ENCODE data around the gene TPP2. TPM values are rescaled to one million over a fixed set of nuclear protein-coding genes. Genes with fewer than 3 reads are reported as not detected.

The TPP2 gene
- total RNA-seq, result 43.8 and 60.0 TPM in 2 replicates

DNA sequence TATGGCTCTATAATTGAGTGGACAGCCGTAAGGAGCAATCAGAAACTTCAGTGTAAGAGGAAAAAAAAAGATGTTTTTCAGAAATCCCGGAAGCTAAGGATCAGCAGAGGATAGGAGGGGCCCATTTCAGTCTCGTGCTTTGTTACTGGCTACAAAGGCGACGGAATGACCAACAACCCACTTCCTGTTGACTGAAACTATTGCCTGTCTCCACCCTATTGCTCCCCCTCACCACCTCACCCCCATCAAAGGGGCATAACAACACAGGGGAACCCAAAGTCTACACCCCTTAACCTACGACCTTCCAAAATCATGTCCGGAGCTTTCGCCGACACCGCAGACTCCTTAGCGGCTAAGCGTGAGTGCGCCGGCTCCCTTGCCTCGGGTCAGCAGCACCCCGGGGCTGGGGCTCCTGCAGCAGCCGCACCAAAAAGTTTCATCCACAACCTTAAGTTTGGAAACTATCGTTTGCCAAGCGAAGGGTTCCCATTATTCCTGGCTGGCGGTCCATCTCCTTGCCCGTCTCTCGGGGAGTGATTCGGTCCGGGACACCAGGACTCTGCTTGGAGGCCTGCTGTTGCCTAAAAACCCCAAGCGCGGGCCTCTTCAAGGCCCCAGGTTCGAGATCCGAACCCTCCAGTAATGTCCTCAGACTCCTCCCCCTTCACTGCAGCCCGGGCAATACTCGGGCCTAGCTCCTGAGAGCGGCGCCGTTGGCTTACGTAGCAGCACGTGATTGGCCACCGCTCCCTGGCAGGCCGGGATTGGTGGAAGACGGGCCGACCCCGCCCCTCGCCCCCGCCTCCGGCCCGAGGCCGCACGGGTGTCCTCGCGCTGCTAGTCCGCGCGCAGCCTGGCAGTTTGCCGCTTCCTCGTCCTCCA is at the start of gene TPP2:
Gene TPP2 (plus strand): TSS at position 840 of the 882 bp plus-strand sequence. CDS start 53 bp downstream, outside the sequence.
- peak within 1 kb of the TSS; percentile 86 for H3K4me3 ChIP-seq (ENCODE audit: low read depth, low read length)
- no peak for TF ChIP-seq CTCF (IDR thresholded peaks at IDR 0.05; ENCODE audit: insufficient read depth, low read depth, low read length)
- peak; percentile 99 for DNase-seq (ENCODE audit: low read depth)

DNA sequence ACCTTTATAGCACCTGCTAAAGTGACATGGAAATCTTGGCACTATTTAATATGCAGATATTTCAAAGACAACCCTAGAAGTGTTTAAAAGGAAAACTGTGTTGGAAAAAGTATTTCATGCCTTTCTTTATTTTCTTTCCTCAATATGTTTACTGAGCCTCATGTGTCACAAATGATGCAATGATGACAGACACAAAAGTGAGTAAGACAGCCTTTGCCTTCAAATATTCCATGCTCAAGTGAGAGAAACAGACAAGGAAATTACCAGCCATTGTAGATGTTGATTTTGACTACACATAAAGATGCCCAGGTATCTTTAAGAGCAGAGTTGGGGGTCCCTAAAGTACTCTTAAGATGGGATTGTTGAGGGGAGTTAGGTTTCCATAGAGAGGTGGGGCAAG is 48.0 kb upstream of the TPP2 start:
- TF ChIP-seq CTCF (IDR thresholded peaks at IDR 0.05; ENCODE audit: insufficient read depth, low read depth, low read length), result no peak
- no peak overlapping the region for H3K4me3 ChIP-seq (ENCODE audit: low read depth, low read length)
- DNase-seq (ENCODE audit: low read depth), result no peak

GRCh38 chr13:102550507-102550906 is 46.3 kb upstream of the TPP2 start:
- no peak overlapping the region for H3K4me3 ChIP-seq (ENCODE audit: low read depth, low read length)
- no peak for TF ChIP-seq CTCF (IDR thresholded peaks at IDR 0.05; ENCODE audit: insufficient read depth, low read depth, low read length)
- DNase-seq (ENCODE audit: low read depth), result no peak

GRCh38 chr13:102555914-102556553 is 40.8 kb upstream of the TPP2 start:
- TF ChIP-seq CTCF (IDR thresholded peaks at IDR 0.05; ENCODE audit: insufficient read depth, low read depth, low read length), result peak; percentile 45
- peak; percentile 40 for DNase-seq (ENCODE audit: low read depth)
- no peak overlapping the region for H3K4me3 ChIP-seq (ENCODE audit: low read depth, low read length)

DNA sequence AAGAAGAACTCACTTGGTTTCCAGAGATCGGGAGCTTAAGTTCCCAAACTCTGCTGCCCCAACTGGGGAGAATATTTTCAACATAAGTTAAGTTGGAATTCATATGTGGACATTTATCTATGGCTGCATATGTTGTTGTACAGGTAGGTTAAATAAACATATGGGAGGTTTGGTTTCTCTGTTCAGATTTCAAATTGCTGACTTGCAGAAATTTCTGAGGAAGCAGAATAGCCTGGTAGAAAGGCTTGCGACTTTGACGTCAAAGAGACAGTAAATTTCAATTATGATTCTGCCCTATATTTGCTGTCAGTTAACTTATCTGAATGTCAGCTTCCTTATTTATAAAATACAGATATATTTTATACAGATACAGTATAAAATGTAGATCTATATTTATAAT is 40.0 kb upstream of the TPP2 start:
- no peak overlapping the region for H3K4me3 ChIP-seq (ENCODE audit: low read depth, low read length)
- no peak for DNase-seq (ENCODE audit: low read depth)
- no peak for TF ChIP-seq CTCF (IDR thresholded peaks at IDR 0.05; ENCODE audit: insufficient read depth, low read depth, low read length)

DNA sequence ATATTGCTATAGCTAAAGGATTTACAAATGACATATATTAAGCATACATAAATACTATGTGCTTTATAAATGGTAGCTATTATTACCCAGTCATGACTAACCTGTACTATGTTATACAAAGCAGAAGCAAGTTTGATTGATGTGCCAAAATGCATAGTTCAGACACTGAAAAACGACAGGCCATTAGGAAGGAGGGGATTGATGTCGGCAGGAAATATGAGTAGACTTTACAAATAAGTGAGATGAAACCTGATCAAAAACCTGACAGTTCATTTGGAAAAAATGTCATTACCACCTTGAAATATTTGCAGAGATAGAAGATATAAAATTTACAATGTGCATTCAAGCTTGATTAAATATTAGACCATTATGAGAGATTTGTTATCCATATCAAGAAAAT is 38.8 kb upstream of the TPP2 start:
- no peak overlapping the region for H3K4me3 ChIP-seq (ENCODE audit: low read depth, low read length)
- TF ChIP-seq CTCF (IDR thresholded peaks at IDR 0.05; ENCODE audit: insufficient read depth, low read depth, low read length), result no peak
- DNase-seq (ENCODE audit: low read depth), result no peak

Data from fibroblast of villous mesenchyme (primary cell).